K562 (cell line): ENCODE results near the gene TTC38. TPM values are rescaled to one million over a fixed set of nuclear protein-coding genes. Genes with fewer than 3 reads are reported as not detected.

Source experiments
- ATAC-seq: fragments of 200-7000 bp; cut with Tn5 transposase; 3 replicates; pipeline ENCODE4 v1.9.1; 2020; ENCODE audit warnings: moderate library complexity
- BruUV-seq: library from RNA; stranded (reverse); fragments of 400-500 nt; replicated peaks from 2 replicates; lab custom pipeline; 2021; lab: Mats Ljungman, UMichigan
- CTCF ChIA-PET: fragments of 300-600 bp; formaldehyde crosslinking; extraction: SDS; loops from one replicate; lab custom pipeline; 2021; ENCODE audit warnings: low intra/inter-chr PET ratio; lab: Yijun Ruan, JAX
- POLR2A ChIA-PET: fragments of 300-600, 350-650 bp; sonication (Branson Sonifier 250); formaldehyde crosslinking; extraction: SDS; loops from one replicate; lab custom pipeline; 2021; ENCODE audit warnings: antibody characterized with exemption, inconsistent platforms; lab: Yijun Ruan, JAX
- DNase-seq, 4 experiments: peaks; one replicate each; pipeline versions ENCODE4 v3.0.0 to v3.0.0-alpha.2; 2011 to 2018; ENCODE audit warnings: low spot score in 3 of 4, mixed read lengths in 3 of 4; ENCODE audit errors: extremely low read depth in 1 of 4
- FAIRE-seq: peaks from 2 replicates; lab custom pipeline; 2011; peaks lifted over from hg19 to GRCh38; lab: Jason Lieb, UNC
- H2AFZ ChIP-seq: 2 replicates; pipeline ENCODE4 v1.6.0; 2011; ENCODE audit warnings: low read depth, low read length, control low read depth, inconsistent platforms
- H3K27ac ChIP-seq: fragments of 200-600 bp; 3 replicates; pipeline ENCODE4 v1.8.0; 2011; ENCODE audit warnings: low read depth, mild to moderate bottlenecking, control low read depth, inconsistent platforms, low read length, moderate library complexity, mixed read lengths; ENCODE audit errors: extremely low read depth
- H3K27me3 ChIP-seq, 2 experiments: fragments of 300-600 bp in 1 of 2; 2 replicates in 1 of 2; 3 replicates in 1 of 2; pipeline versions ENCODE4 v1.6.0 to v1.8.0; 2011; ENCODE audit warnings: inconsistent platforms in 2 of 2, low read length in 2 of 2, mild to moderate bottlenecking in 1 of 2, mixed read lengths in 1 of 2, moderate library complexity in 1 of 2; ENCODE audit not compliant: control insufficient read depth in 2 of 2, insufficient read depth in 2 of 2
- H3K36me3 ChIP-seq: fragments of 300-600 bp; 3 replicates; pipeline ENCODE4 v1.8.0; 2011; ENCODE audit warnings: mild to moderate bottlenecking, low read length, inconsistent platforms; ENCODE audit not compliant: control insufficient read depth, insufficient read depth
- H3K4me1 ChIP-seq, 2 experiments: fragments of 200-600 bp in 1 of 2; replicated peaks in 1 of 2; 2 replicates in 1 of 2; 3 replicates in 1 of 2; pipeline versions ENCODE4 v1.5.1 to v1.8.0; 2011; ENCODE audit warnings: inconsistent platforms in 2 of 2, low read length in 2 of 2, mild to moderate bottlenecking in 1 of 2, mixed read lengths in 1 of 2, moderate library complexity in 1 of 2; ENCODE audit not compliant: control insufficient read depth in 2 of 2, insufficient read depth in 2 of 2
- H3K4me2 ChIP-seq: 2 replicates; pipeline ENCODE4 v1.6.1; 2011; ENCODE audit warnings: low read length, control low read depth, inconsistent platforms, mixed read lengths; ENCODE audit not compliant: insufficient read depth
- H3K4me3 ChIP-seq: fragments of 200-600 bp; sonication (generic), shearing (Covaris generic); 2 replicates; pipeline ENCODE4 v1.5.1; 2016; ENCODE audit warnings: control low read depth, inconsistent platforms
- H3K79me2 ChIP-seq: fragments of 200-600 bp; 3 replicates; pipeline ENCODE4 v1.8.0; 2011; ENCODE audit warnings: low read length, inconsistent platforms; ENCODE audit not compliant: control insufficient read depth, insufficient read depth
- H3K9ac ChIP-seq, 2 experiments: 2 replicates each; pipeline versions ENCODE4 v1.6.0 to v1.6.1; 2011; ENCODE audit warnings: low read depth in 2 of 2, low read length in 2 of 2, control low read depth in 1 of 2, inconsistent platforms in 1 of 2, mild to moderate bottlenecking in 1 of 2, mixed read lengths in 1 of 2; ENCODE audit not compliant: insufficient read depth in 1 of 2
- H3K9me1 ChIP-seq: one replicate; pipeline ENCODE4 v1.6.0; 2011; ENCODE audit warnings: inconsistent platforms, mild to moderate bottlenecking, low read length, moderate library complexity; ENCODE audit not compliant: control insufficient read depth, insufficient read depth
- H3K9me3 ChIP-seq: replicated peaks from 2 replicates; pipeline ENCODE4 v1.5.1; 2011; ENCODE audit warnings: low read depth, low read length, inconsistent platforms; ENCODE audit not compliant: control insufficient read depth, insufficient read depth
- H4K20me1 ChIP-seq: replicated peaks from 2 replicates; pipeline ENCODE4 v1.6.1; 2011; ENCODE audit warnings: low read length, inconsistent platforms, mixed read lengths; ENCODE audit not compliant: control insufficient read depth, insufficient read depth
- ATF4 ChIP-seq: fragments of 450-650 bp; formaldehyde crosslinking; IDR thresholded peaks from 2 replicates; pipeline ENCODE4 v1.4.0; 2022; ENCODE audit warnings: mild to moderate bottlenecking, moderate library complexity
- KLF10 ChIP-seq: fragments of 250-450 bp; sonication (Bioruptor Pico); IDR thresholded peaks from 2 replicates; pipeline ENCODE4 v1.6.1; 2021; ENCODE audit warnings: matching md5 sums
- MCM5 ChIP-seq: fragments of 450-650 bp; IDR thresholded peaks from 2 replicates; pipeline ENCODE4 v1.6.1; 2016; ENCODE audit warnings: low read depth
- RBM25 ChIP-seq: fragments of 200-400 bp; formaldehyde crosslinking; IDR thresholded peaks from 2 replicates; pipeline ENCODE4 v1.6.1; 2018; ENCODE audit warnings: low read length, low read depth, moderate library complexity; ENCODE audit not compliant: severe bottlenecking
- RFX5 ChIP-seq: IDR thresholded peaks from 2 replicates; pipeline ENCODE4 v1.6.1; 2011; ENCODE audit warnings: low read depth, mild to moderate bottlenecking, improper control_type of control experiment, low read length
- SIN3A ChIP-seq, 2 experiments: fragments of 150-350 bp in 1 of 2; IDR thresholded peaks; 2 replicates each; pipeline ENCODE4 v1.6.1; 2011 to 2016; ENCODE audit warnings: borderline replicate concordance in 2 of 2, low read depth in 2 of 2, low read length in 2 of 2, mild to moderate bottlenecking in 2 of 2, moderate library complexity in 2 of 2; ENCODE audit not compliant: control insufficient read depth in 1 of 2
- SOX6 ChIP-seq: fragments of 450-650 bp; IDR thresholded peaks from 2 replicates; pipeline ENCODE4 v1.6.1; 2014; ENCODE audit warnings: mild to moderate bottlenecking
- TCF7L2 ChIP-seq: fragments of 150-350 bp; IDR thresholded peaks from 2 replicates; pipeline ENCODE4 v1.6.1; 2016; ENCODE audit warnings: low read depth, mild to moderate bottlenecking, low read length, moderate library complexity
- THRAP3 ChIP-seq: fragments of 450-650 bp; IDR thresholded peaks from 2 replicates; pipeline ENCODE4 v1.6.1; 2016; ENCODE audit warnings: mild to moderate bottlenecking, inconsistent platforms, borderline replicate concordance
- YBX1 ChIP-seq: fragments of 450-650 bp; IDR thresholded peaks from 2 replicates; pipeline ENCODE4 v1.7.1; 2016; ENCODE audit warnings: mild to moderate bottlenecking
- ZNF140 ChIP-seq: fragments of 250-450 bp; sonication (Bioruptor Pico); IDR thresholded peaks from 2 replicates; pipeline ENCODE4 v1.8.0; 2021; ENCODE audit warnings: moderate library complexity, mild to moderate bottlenecking, inconsistent platforms
- ZNF57 ChIP-seq: fragments of 450-650 bp; formaldehyde crosslinking; IDR thresholded peaks from 2 replicates; pipeline ENCODE4 v1.4.0; 2020; ENCODE audit warnings: mild to moderate bottlenecking, moderate library complexity
- WGBS: fragments of 100-300 bp; shearing (Covaris generic); methylation state at CpG from one replicate; pipeline ENCODE4 v1.1.6; 2016; ENCODE audit warnings: low coverage, mixed read lengths; ENCODE audit not compliant: insufficient coverage; ENCODE audit errors: missing lambda C conversion rate; 5-methylcytosine and 5-hydroxymethylcytosine counted together
- in situ Hi-C: fragments of 300-500 bp; cut with MboI; formaldehyde crosslinking; loops from 4 replicates; pipeline ENCODE4 v1.15.0; 2018; ENCODE audit warnings: inconsistent platforms, mixed read lengths
- intact Hi-C: fragments of 100-400 bp; cut with micrococcal nuclease; formaldehyde crosslinking; loops from 2 replicates; pipeline ENCODE4 v1.14.2; 2022
- polyA plus RNA-seq, 8 experiments: library from polyadenylated mRNA; depleted of rRNA in 4 of 8; stranded (reverse) in 5 of 8; unstranded in 3 of 8; fragments of >200 nt; fragmentation: Nextera tagmentation in 2 of 8; fragmentation: Illumina TruSeq in 1 of 8; extraction: Ambion mirVana in 2 of 8; extraction: Trizol in 1 of 8; gene quantifications; 2 replicates each; pipeline versions ENCODE4 v1.2.1 to v1.2.3, GENCODE V29; 2011 to 2014; ENCODE audit warnings: inconsistent platforms in 1 of 8, missing spikeins in 1 of 8
- total RNA-seq, 7 experiments: library from RNA; depleted of rRNA in 6 of 7; stranded (reverse); fragments of >200 nt in 6 of 7; fragmentation: Illumina TruSeq in 2 of 7; extraction: Trizol in 2 of 7; gene quantifications; 2 replicates each; pipeline versions ENCODE4 v1.2.1 to v1.2.3, GENCODE V29; 2011 to 2021; ENCODE audit warnings: low replicate concordance in 1 of 7

The TTC38 gene
- total and polyA plus RNA-seq, 9 of the 15 experiments (the other 6 are each of a cell fraction or from before 2014, with no cell fraction given): 0.84 to 28.4 (median 18.1) TPM

DNA sequence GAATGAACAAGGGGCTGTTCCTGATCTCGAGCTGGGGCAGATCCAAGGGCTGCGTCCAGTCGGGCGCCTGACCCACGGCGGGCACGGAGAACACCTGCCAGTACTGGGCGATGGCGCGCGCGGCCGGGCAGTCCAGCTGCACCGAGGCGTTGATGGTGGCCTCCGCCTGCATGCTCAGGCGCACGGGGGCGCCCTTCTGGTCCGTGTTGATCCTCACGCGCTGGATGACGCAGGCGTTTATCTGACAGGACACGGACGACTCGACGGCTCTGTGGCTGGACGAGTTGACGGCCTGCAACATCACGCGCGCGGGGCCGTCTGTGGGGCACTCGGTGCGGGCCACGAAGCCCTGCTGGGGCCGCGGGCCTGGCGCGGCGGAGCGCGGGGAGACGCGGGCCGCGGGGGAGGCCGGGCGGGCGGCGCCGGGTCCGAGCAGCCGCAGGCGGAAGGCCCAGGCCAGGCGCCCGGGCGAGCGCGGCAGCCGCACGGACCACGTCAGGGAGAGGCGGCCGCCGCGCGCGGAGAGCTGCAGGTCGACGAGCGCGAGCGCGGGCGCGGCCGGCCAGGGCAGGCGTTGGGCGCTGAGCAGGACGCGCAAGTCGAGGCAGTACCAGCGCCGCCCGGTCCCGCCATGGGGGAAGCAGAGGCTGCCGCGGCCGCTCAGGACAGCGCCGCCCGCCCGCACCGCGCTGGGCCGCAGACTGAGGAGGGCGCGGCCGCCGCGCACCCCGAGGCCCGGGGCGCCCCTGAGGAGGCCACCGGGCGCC is 5.2 kb upstream of the TTC38 start:
- peaks cover 3 to 4% of the 10 kb centered on the region in 2 experiments; a peak in 4 of 5 replicates for H3K4me1 ChIP-seq
- in situ Hi-C loops: no loop called here
- H3K9ac ChIP-seq: no peak overlapping the region
- intact Hi-C loops: no loop called here
- H3K4me3 ChIP-seq: no peak overlapping the region
- ChIA-PET POLR2A (no interaction called here), CTCF (no interaction called here)
- no peaks in the 10 kb centered on the region for H3K9me1 ChIP-seq
- no CpG with 5 or more reads among the region's 109 CpGs for WGBS
- H3K27ac ChIP-seq: no peak overlapping the region
- peaks cover 1% of the 10 kb centered on the region for H3K9me3 ChIP-seq
- BruUV-seq: no TSS peak
- DNase-seq (no peak), FAIRE-seq (no peak), ATAC-seq (no peak)
- H2AFZ ChIP-seq: no peak overlapping the region
- no peaks in the 10 kb centered on the region for H3K79me2 ChIP-seq
- H3K27me3 ChIP-seq: no peaks in the 10 kb centered on the region
- H3K36me3 ChIP-seq: no peaks in the 10 kb centered on the region
- no peaks in the 10 kb centered on the region for H4K20me1 ChIP-seq
- H3K4me2 ChIP-seq: no peak overlapping the region
- no peak for TF ChIP-seq MCM5
- TF ChIP-seq KLF10 (CRISPR knock-in tag): no peak
- no peak for TF ChIP-seq TCF7L2
- no peak for TF ChIP-seq ZNF140
- TF ChIP-seq SOX6: no peak
- TF ChIP-seq RFX5: no peak
- no peak for TF ChIP-seq ZNF57 (CRISPR knock-in tag)
- TF ChIP-seq THRAP3: no peak
- TF ChIP-seq YBX1: no peak
- no peak for TF ChIP-seq RBM25
- no peak for TF ChIP-seq ATF4
- TF ChIP-seq SIN3A (IDR thresholded peaks at IDR 0.05; ENCODE audit: borderline replicate concordance in 2 of 2, control insufficient read depth in 1 of 2, low read depth in 2 of 2, low read length in 2 of 2): no peak
- TF ChIP-seq, all 486 proteins: peak for 0
